ENCODE data around the gene XXYLT1. TPM values are rescaled to one million over a fixed set of nuclear protein-coding genes. Genes with fewer than 3 reads are reported as not detected.

XXYLT1 gene
- total and polyA plus RNA-seq, 9 of the 15 experiments (the other 6 are each of a cell fraction or from before 2014, with no cell fraction given), result 1.9 to 18.9 (median 15.0) TPM

DNA sequence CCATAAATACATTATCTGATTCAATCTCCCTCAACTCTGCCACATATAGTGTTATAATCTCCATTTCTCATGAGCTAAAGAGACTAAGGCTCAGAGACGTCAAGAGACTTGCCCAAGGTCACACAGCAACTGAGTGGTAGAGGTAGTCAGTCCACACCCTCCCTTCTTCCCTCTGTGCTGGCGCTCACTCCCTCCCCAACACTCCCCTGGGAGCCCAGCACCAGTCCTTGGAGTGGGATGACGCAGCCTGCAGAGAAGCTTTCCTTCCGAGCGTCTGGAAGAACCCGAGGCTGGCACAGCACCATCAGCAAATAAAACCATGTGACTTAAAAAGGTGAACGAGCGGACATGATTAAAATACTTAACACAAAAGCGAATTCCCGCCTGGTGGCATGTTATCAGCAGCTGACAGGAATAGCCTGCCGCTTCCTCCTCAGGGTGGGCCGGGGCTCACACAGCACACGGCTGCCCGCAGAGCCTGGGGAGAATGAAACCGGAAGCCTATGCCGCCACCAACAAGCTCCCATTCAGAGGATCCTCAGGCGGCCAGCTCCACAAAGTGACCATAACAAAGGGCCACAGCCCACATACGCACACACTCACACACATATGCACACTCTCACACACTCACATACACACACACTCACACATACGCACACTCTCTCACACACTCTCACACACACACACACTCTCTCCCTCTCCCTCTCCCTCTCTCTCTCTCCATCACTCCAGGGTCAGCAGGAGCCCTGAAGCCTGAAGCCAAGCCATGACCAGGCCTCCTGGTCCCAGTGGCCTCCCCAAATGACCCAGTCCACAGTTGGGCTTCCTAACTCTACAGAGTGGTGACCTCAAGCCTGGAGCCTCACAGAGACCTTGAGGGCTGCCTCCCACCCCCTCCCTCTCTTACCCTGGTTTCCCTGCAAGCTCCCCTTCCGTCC lies 120.5 kb downstream of the XXYLT1 start (continued):
- TF ChIP-seq, protein P1, sequence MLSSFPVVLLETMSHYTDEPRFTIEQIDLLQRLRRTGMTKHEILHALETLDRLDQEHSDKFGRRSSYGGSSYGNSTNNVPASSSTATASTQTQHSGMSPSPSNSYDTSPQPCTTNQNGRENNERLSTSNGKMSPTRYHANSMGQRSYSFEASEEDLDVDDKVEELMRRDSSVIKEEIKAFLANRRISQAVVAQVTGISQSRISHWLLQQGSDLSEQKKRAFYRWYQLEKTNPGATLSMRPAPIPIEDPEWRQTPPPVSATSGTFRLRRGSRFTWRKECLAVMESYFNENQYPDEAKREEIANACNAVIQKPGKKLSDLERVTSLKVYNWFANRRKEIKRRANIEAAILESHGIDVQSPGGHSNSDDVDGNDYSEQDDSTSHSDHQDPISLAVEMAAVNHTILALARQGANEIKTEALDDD (IDR thresholded peaks at IDR 0.05), result no peak
- no peak for TF ChIP-seq ZNF764 (CRISPR knock-in tag; IDR thresholded peaks at IDR 0.05; ENCODE audit: low read depth)
- no peak for TF ChIP-seq ZNF408 (CRISPR knock-in tag; IDR thresholded peaks at IDR 0.05; ENCODE audit: low read depth)
- TF ChIP-seq ZNF347 (CRISPR knock-in tag; IDR thresholded peaks at IDR 0.05; ENCODE audit: low read depth), result no peak
- TF ChIP-seq MLX (CRISPR knock-in tag; conservative IDR thresholded peaks at IDR 0.05), result no peak
- TF ChIP-seq ZNF280A (IDR thresholded peaks at IDR 0.05; ENCODE audit: low read depth, partially characterized antibody), result no peak
- TF ChIP-seq UBTF (IDR thresholded peaks at IDR 0.05; ENCODE audit: borderline replicate concordance in 1 of 2, low read depth in 2 of 2, low read length in 2 of 2), result peak in 1 of 2 experiments; percentile 78; a peak in 1 of 4 replicates
- TF ChIP-seq RBM17 (IDR thresholded peaks at IDR 0.05; ENCODE audit: borderline replicate concordance, low read depth, low read length), result no peak
- no peak for TF ChIP-seq HNRNPH1 (optimal IDR thresholded peaks at IDR 0.05; ENCODE audit: low read depth, low read length)
- TF ChIP-seq NR2C2 (CRISPR knock-in tag; IDR thresholded peaks at IDR 0.05), result no peak
- peak; percentile 54 for TF ChIP-seq NR2C2 (tag; IDR thresholded peaks at IDR 0.05)
- TF ChIP-seq ZNF785 (CRISPR knock-in tag; IDR thresholded peaks at IDR 0.05), result no peak
- peak; percentile 59; the same call in 1 of the 2 replicates for TF ChIP-seq ZNF197 (CRISPR knock-in tag; IDR thresholded peaks at IDR 0.05; ENCODE audit: low read depth)
- TF ChIP-seq NFIX (CRISPR knock-in tag; IDR thresholded peaks at IDR 0.05; ENCODE audit: low read depth), result no peak
- TF ChIP-seq ZBTB8A (IDR thresholded peaks at IDR 0.05; ENCODE audit: partially characterized antibody), result no peak
- no peak for TF ChIP-seq ZNF184 (CRISPR knock-in tag; IDR thresholded peaks at IDR 0.05)
- no peak; the same call in 1 of the 2 replicates for TF ChIP-seq ZNF431 (CRISPR knock-in tag; IDR thresholded peaks at IDR 0.05)
- peak in 1 of 2 experiments; percentile 29; a peak in 2 of 4 replicates for TF ChIP-seq NRF1 (conservative IDR thresholded peaks at IDR 0.05 in 1 of 2, IDR thresholded peaks at IDR 0.05 in 1 of 2)
- TF ChIP-seq, protein P2, sequence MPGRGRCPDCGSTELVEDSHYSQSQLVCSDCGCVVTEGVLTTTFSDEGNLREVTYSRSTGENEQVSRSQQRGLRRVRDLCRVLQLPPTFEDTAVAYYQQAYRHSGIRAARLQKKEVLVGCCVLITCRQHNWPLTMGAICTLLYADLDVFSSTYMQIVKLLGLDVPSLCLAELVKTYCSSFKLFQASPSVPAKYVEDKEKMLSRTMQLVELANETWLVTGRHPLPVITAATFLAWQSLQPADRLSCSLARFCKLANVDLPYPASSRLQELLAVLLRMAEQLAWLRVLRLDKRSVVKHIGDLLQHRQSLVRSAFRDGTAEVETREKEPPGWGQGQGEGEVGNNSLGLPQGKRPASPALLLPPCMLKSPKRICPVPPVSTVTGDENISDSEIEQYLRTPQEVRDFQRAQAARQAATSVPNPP (IDR thresholded peaks at IDR 0.05; ENCODE audit: borderline replicate concordance, insufficient read depth, insufficient read length), result no peak

Measured in K562 (cell line).